Stimulated activated CD4-positive, alpha-beta T cell treated with anti-CD3 and anti-CD28 coated beads, TNF-alpha, amount 100 ng/mL, for 48 hours (primary cell): ENCODE measurements around the gene HLA-DOA.

Experiments
- DNase-seq, 3 donors: peaks; one replicate each; pipeline ENCODE4 v3.0.0-alpha.2; 2020; ENCODE audit warnings: low read depth in 3 of 3

HLA-DOA gene

GRCh38 chr6:32963866-32964265, 45.5 kb downstream of the HLA-DOA start:
- no peak for DNase-seq

- no peak for DNase-seq
Observed at GRCh38 chr6:32962213-32962826, 47.1 kb downstream of the HLA-DOA start.

GRCh38 chr6:32960563-32960962, 48.8 kb downstream of the HLA-DOA start:
- no peak for DNase-seq

GRCh38 chr6:32956176-32956575, 53.2 kb downstream of the HLA-DOA start:
- no peak for DNase-seq

GRCh38 chr6:32954986-32955802, 54.2 kb downstream of the HLA-DOA start:
- DNase-seq = no peak

- no peak for DNase-seq
Observed at GRCh38 chr6:32954267-32954666, 55.1 kb downstream of the HLA-DOA start.
